ENCODE results near the gene PIK3CD. TPM values are rescaled to one million over a fixed set of nuclear protein-coding genes. Genes with fewer than 3 reads are reported as not detected.
A peak's percentile ranks its signal among the peaks of the same experiment; 100 is the strongest.
"Not testable (repeated sequence)": the region's sequence is repeated elsewhere in the genome, so short reads cannot be mapped to it uniquely, and the experiment has no call there.

The PIK3CD gene
- total RNA-seq, 1 donor from 2014 or later: 3.0 TPM

GRCh38 chr1:9755441-9755995 is 104.0 kb downstream of the PIK3CD start:
- peak; percentile 27 for DNase-seq (ENCODE audit: low spot score)
- intact Hi-C loops (cut with DNase I): no loop called here

GRCh38 chr1:9758559-9759121 is 107.1 kb downstream of the PIK3CD start:
- intact Hi-C loops (cut with DNase I): no loop called here
- peak; percentile 27 for DNase-seq (ENCODE audit: low spot score)

GRCh38 chr1:9759939-9760338 is 108.4 kb downstream of the PIK3CD start:
- no peak for DNase-seq (ENCODE audit: low spot score)
- intact Hi-C loops (cut with DNase I): no loop called here

GRCh38 chr1:9760824-9761223 is 109.3 kb downstream of the PIK3CD start:
- intact Hi-C loops (cut with DNase I): no loop called here
- DNase-seq (ENCODE audit: low spot score): no peak

GRCh38 chr1:9761855-9762254 is 110.3 kb downstream of the PIK3CD start:
- intact Hi-C loops (cut with DNase I): no loop called here
- DNase-seq (ENCODE audit: low spot score): no peak

GRCh38 chr1:9762446-9762845 is 110.9 kb downstream of the PIK3CD start:
- intact Hi-C loops (cut with DNase I); DNase-seq (ENCODE audit: low spot score): not testable (repeated sequence)

- DNase-seq (ENCODE audit: low spot score): peak; percentile 26
- intact Hi-C loops (cut with DNase I): no loop called here
These were observed 112.4 kb downstream of the PIK3CD start for GRCh38 chr1:9763914-9764313.

GRCh38 chr1:9764550-9764949 is 113.0 kb downstream of the PIK3CD start:
- intact Hi-C loops (cut with DNase I): no loop called here
- DNase-seq (ENCODE audit: low spot score): no peak

- no peak for DNase-seq (ENCODE audit: low spot score)
- intact Hi-C loops (cut with DNase I): no loop called here
These were observed 115.4 kb downstream of the PIK3CD start for GRCh38 chr1:9766759-9767442.

GRCh38 chr1:9767964-9768668 is 116.6 kb downstream of the PIK3CD start:
- DNase-seq (ENCODE audit: low spot score): no peak

GRCh38 chr1:9768983-9769382 is 117.5 kb downstream of the PIK3CD start:
- DNase-seq (ENCODE audit: low spot score): no peak
- intact Hi-C loops (cut with DNase I): no loop called here

More at GRCh38 chr1:9767964-9768668, 116.6 kb downstream of the PIK3CD start:
- intact Hi-C loops (cut with DNase I): no loop called here

GRCh38 chr1:9770298-9770697 is 118.8 kb downstream of the PIK3CD start:
- no peak for DNase-seq (ENCODE audit: low spot score)
- intact Hi-C loops (cut with DNase I): no loop called here

- intact Hi-C loops (cut with DNase I): no loop called here
- no peak for DNase-seq (ENCODE audit: low spot score)
These were observed 123.5 kb downstream of the PIK3CD start for GRCh38 chr1:9774712-9775679.

- intact Hi-C loops (cut with DNase I): no loop called here
- no peak for DNase-seq (ENCODE audit: low spot score)
These were observed 125.2 kb downstream of the PIK3CD start for GRCh38 chr1:9776685-9777084.

Other genes starting within 250 kb of the PIK3CD start
- 4.0 TPM for gene SLC25A33, start 112.3 kb upstream of the PIK3CD start, total RNA-seq
- 19.0 TPM for gene TMEM201, start 62.8 kb upstream of the PIK3CD start, total RNA-seq
- 59.1 TPM for gene CLSTN1, start 172.2 kb downstream of the PIK3CD start, total RNA-seq

Data from cardiac septum (tissue), 1 donor.